Smooth muscle cell (in vitro differentiated cells): ENCODE measurements around the gene VAPA. TPM values are rescaled to one million over a fixed set of nuclear protein-coding genes. Genes with fewer than 3 reads are reported as not detected.
A peak's percentile ranks its signal among the peaks of the same experiment; 100 is the strongest.

Experiments
- DNase-seq: peaks from one replicate; lab custom pipeline; 2025; ENCODE audit not compliant: unreplicated experiment; lab: John Stamatoyannopoulos, UW
- H2AFZ ChIP-seq: fragments of 200-600 bp; sonication (generic); 2 replicates; pipeline ENCODE4 v1.6.0; 2016; ENCODE audit warnings: antibody characterized with exemption, low read depth, mild to moderate bottlenecking
- H3F3A ChIP-seq: fragments of 200-600 bp; sonication (generic); 2 replicates; pipeline ENCODE4 v1.6.0; 2017; ENCODE audit warnings: antibody characterized with exemption, low read depth
- H3K27ac ChIP-seq: fragments of 200-600 bp; sonication (generic); 2 replicates; pipeline ENCODE4 v1.5.1; 2016; ENCODE audit warnings: low read depth, mild to moderate bottlenecking
- H3K27me3 ChIP-seq: fragments of 200-600 bp; sonication (generic); 2 replicates; pipeline ENCODE4 v1.6.1; 2016; ENCODE audit warnings: low read depth, mild to moderate bottlenecking
- H3K36me3 ChIP-seq: fragments of 200-600 bp; sonication (generic); 2 replicates; pipeline ENCODE4 v1.5.1; 2016; ENCODE audit warnings: low read depth
- H3K4me1 ChIP-seq: fragments of 200-600 bp; sonication (generic); 2 replicates; pipeline ENCODE4 v1.5.1; 2016; ENCODE audit warnings: low read depth
- H3K4me2 ChIP-seq: fragments of 200-600 bp; sonication (generic); 2 replicates; pipeline ENCODE4 v1.6.0; 2016; ENCODE audit warnings: mild to moderate bottlenecking
- H3K4me3 ChIP-seq: fragments of 200-600 bp; sonication (generic); 2 replicates; pipeline ENCODE4 v1.5.1; 2016; ENCODE audit warnings: mild to moderate bottlenecking
- H3K79me2 ChIP-seq: fragments of 200-600 bp; sonication (generic); 2 replicates; pipeline ENCODE4 v1.6.0; 2016; ENCODE audit warnings: low read depth, mild to moderate bottlenecking
- H3K9ac ChIP-seq: fragments of 200-600 bp; sonication (generic); 2 replicates; pipeline ENCODE4 v1.6.0; 2016; ENCODE audit warnings: low read depth
- H3K9me3 ChIP-seq: fragments of 200-600 bp; sonication (generic); replicated peaks from 2 replicates; pipeline ENCODE4 v1.5.1; 2016; ENCODE audit warnings: low read depth
- H4K20me1 ChIP-seq: fragments of 200-600 bp; sonication (generic); 2 replicates; pipeline ENCODE4 v1.6.0; 2016; ENCODE audit warnings: low read depth
- WGBS: methylation state at CpG from one replicate; pipeline ENCODE4 v1.1.7; 2016; ENCODE audit warnings: low lambda C conversion rate; 5-methylcytosine and 5-hydroxymethylcytosine counted together
- polyA plus RNA-seq: library from polyadenylated mRNA; unstranded; fragments of >200 nt; fragmentation: Nextera tagmentation; extraction: Ambion mirVana; gene quantifications from 2 replicates; pipeline ENCODE4 v1.2.1, GENCODE V29; 2016
- total RNA-seq: library from RNA; depleted of rRNA; stranded (reverse); fragments of >200 nt; gene quantifications from 2 replicates; pipeline ENCODE4 v1.2.3, GENCODE V29; 2014
- TF ChIP-seq, protein P1 (sequence below): fragments of 200-600 bp; sonication (generic); IDR thresholded peaks from 2 replicates; pipeline ENCODE4 v1.5.1; 2017; ENCODE audit warnings: borderline replicate concordance, mild to moderate bottlenecking, antibody characterized with exemption; ENCODE audit not compliant: insufficient read depth, poor library complexity, severe bottlenecking

VAPA gene
- total and polyA plus RNA-seq, 2 experiments from 2014 or later: 315 to 350 TPM

DNA sequence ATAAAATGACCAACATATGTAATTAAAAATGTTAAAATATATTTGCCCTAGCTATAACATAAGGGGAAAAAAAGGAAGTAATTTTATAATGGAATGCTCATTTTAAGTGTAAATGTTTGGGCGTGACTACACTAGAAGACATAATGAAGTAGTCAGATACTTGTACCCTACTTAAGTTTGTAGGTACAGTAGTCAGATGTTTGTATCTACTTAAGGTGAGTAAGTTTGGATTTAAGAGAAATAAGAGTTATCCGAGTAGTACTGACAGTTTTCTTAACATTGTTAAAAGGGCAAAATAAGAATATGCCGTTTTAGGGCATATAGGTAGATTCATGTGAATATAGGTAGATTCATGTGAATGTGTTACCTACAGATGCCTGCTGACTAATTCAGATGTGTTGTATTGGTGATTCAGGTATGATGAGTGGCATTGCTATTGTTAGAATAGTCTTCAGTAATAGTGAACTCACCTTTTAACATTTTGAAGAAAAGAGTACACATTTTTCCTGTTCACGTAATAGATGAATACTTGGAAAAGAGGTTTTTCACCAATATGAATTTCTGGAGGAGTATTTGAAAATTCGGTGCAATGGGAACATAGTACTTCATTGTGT is 14.9 kb downstream of the VAPA start:
- Histone ChIP-seq H3K79me2 (peaks cover 100% of the 10 kb centered on the region), H3K36me3 (no peaks in the 10 kb centered on the region), H3K9me3 (no peaks in the 10 kb centered on the region), H3K4me2 (peak overlapping the region; percentile 14), H2AFZ (no peak overlapping the region), H3K4me1 (peaks cover 54% of the 10 kb centered on the region), H3K4me3 (no peak overlapping the region), H3K27ac (peak overlapping the region; percentile 48), H4K20me1 (peaks cover 100% of the 10 kb centered on the region), H3F3A (no peaks in the 10 kb centered on the region), H3K9ac (no peak overlapping the region), H3K27me3 (no peaks in the 10 kb centered on the region)
- DNase-seq: no peak
- 87% methylated on average over 5 of the region's 5 CpGs for WGBS
- TF ChIP-seq, protein P1, sequence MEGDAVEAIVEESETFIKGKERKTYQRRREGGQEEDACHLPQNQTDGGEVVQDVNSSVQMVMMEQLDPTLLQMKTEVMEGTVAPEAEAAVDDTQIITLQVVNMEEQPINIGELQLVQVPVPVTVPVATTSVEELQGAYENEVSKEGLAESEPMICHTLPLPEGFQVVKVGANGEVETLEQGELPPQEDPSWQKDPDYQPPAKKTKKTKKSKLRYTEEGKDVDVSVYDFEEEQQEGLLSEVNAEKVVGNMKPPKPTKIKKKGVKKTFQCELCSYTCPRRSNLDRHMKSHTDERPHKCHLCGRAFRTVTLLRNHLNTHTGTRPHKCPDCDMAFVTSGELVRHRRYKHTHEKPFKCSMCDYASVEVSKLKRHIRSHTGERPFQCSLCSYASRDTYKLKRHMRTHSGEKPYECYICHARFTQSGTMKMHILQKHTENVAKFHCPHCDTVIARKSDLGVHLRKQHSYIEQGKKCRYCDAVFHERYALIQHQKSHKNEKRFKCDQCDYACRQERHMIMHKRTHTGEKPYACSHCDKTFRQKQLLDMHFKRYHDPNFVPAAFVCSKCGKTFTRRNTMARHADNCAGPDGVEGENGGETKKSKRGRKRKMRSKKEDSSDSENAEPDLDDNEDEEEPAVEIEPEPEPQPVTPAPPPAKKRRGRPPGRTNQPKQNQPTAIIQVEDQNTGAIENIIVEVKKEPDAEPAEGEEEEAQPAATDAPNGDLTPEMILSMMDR: no peak

DNA sequence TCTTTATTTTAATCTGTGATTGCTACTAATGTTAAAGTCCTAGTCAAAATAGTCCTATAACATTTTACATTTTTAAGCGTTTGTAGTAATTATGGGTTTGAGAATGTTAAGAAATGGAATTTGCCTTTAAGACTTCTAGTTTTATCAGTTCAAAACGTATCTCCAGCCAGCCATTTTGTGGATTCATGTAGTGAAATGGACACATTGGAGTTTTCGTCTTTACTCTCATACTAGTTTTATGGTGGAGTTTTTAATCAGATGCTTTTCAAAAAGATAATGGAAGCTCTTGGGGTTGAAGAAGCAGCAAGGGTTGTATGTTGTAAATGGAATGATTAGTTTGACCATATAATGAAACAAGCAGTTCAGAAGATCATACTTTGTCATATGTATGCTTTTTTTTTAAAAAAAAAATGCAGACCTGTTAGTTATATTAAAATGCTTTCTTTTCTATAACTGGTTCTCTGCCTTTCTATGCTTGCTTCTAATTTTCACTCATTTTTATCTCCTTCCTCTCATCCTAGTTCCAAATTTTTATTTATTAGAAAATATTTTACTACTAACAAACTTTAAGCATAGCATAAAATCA is 16.6 kb downstream of the VAPA start:
- H3K9ac ChIP-seq: no peak overlapping the region
- DNase-seq: no peak
- H2AFZ ChIP-seq: no peak overlapping the region
- peaks cover 97% of the 10 kb centered on the region for H4K20me1 ChIP-seq
- peak overlapping the region; percentile 25 for H3K27ac ChIP-seq
- H3K4me2 ChIP-seq: peak overlapping the region; percentile 20
- H3F3A ChIP-seq: no peaks in the 10 kb centered on the region
- H3K4me3 ChIP-seq: no peak overlapping the region
- no peaks in the 10 kb centered on the region for H3K9me3 ChIP-seq
- peaks cover 100% of the 10 kb centered on the region for H3K79me2 ChIP-seq
- no peaks in the 10 kb centered on the region for H3K27me3 ChIP-seq
- TF ChIP-seq, protein P1: no peak
- H3K4me1 ChIP-seq: peaks cover 41% of the 10 kb centered on the region
- H3K36me3 ChIP-seq: peaks cover 7% of the 10 kb centered on the region
- WGBS: 75% methylated on average over 3 of the region's 3 CpGs

DNA sequence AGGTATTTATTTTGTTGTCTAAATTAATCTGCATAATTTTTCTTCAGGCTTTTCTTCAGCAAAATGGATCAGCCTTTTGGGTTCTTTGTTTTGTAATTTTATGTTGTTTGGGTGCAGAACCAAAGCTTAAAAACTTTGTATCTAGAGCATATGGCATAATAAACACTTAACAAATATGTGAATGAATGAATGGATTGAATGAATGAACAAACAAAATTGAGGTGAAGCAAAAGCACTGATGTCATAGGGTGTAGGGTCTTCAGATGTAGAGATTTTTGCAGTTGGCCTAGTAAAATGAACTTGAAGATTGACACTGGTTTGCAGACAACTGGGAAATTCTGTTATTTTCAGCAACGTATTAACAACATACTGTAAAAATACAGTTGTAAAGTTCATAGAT is 17.3 kb downstream of the VAPA start:
- Histone ChIP-seq H3K4me2 (peak overlapping the region; percentile 4), H3K9ac (no peak overlapping the region), H3K27me3 (no peaks in the 10 kb centered on the region), H3K4me3 (no peak overlapping the region), H3K36me3 (peaks cover 7% of the 10 kb centered on the region), H3K27ac (peak overlapping the region; percentile 25), H3K4me1 (peaks cover 35% of the 10 kb centered on the region), H3K79me2 (peaks cover 100% of the 10 kb centered on the region), H2AFZ (no peak overlapping the region), H3F3A (peaks cover 4% of the 10 kb centered on the region), H4K20me1 (peaks cover 97% of the 10 kb centered on the region), H3K9me3 (no peaks in the 10 kb centered on the region)
- TF ChIP-seq, protein P1: no peak
- no peak for DNase-seq
- 58% methylated on average over 1 of the region's 1 CpG for WGBS

DNA sequence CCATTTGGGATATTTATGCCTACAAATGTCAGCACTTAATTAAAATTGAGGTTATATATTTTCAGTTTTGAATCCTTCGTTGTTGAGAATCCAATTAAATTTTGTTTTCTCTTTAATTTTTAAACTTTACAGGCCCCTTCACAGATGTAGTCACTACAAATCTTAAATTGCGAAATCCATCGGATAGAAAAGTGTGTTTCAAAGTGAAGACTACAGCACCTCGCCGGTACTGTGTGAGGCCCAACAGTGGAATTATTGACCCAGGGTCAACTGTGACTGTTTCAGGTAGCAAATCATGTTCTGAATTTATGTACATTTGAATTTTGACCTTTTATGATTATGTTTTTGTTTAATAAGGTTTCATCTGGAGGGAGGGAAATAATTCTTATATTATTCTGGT is 17.9 kb downstream of the VAPA start:
- TF ChIP-seq, protein P1: no peak
- DNase-seq: no peak
- Histone ChIP-seq H3K4me3 (no peak overlapping the region), H3K9me3 (no peaks in the 10 kb centered on the region), H2AFZ (no peak overlapping the region), H3K4me1 (peaks cover 31% of the 10 kb centered on the region), H3K79me2 (peaks cover 100% of the 10 kb centered on the region), H3K27me3 (no peaks in the 10 kb centered on the region), H4K20me1 (peaks cover 97% of the 10 kb centered on the region), H3K4me2 (no peak overlapping the region), H3K9ac (no peak overlapping the region), H3K27ac (peak overlapping the region; percentile 25), H3F3A (peaks cover 4% of the 10 kb centered on the region), H3K36me3 (peaks cover 11% of the 10 kb centered on the region)
- WGBS: 76% methylated on average over 5 of the region's 5 CpGs
